SU-DHL-6 (cell line): ENCODE measurements around the gene NMRK2.

ENCODE experiments used
- CTCF ChIP-seq: fragments of 200-600 bp; sonication (generic); IDR thresholded peaks from one replicate; pipeline ENCODE4 v1.5.1; 2017; ENCODE audit warnings: antibody characterized with exemption, mild to moderate bottlenecking, low read length, moderate library complexity; ENCODE audit not compliant: insufficient read depth, poor library complexity, severe bottlenecking
- EZH2phosphoT487 ChIP-seq: fragments of 200-600 bp; sonication (generic), shearing (Covaris generic); conservative IDR thresholded peaks from 2 replicates; pipeline ENCODE4 v1.6.1; 2018; ENCODE audit warnings: mild to moderate bottlenecking, antibody characterized with exemption, low read length, moderate library complexity, mixed read lengths

- TF ChIP-seq EZH2phosphoT487, result no peak
- TF ChIP-seq CTCF, result no peak
Measured at GRCh38 chr19:3975637-3976087, 42.8 kb downstream of the NMRK2 start.
